ENCODE measurements around the gene TMEM184B.

DNA sequence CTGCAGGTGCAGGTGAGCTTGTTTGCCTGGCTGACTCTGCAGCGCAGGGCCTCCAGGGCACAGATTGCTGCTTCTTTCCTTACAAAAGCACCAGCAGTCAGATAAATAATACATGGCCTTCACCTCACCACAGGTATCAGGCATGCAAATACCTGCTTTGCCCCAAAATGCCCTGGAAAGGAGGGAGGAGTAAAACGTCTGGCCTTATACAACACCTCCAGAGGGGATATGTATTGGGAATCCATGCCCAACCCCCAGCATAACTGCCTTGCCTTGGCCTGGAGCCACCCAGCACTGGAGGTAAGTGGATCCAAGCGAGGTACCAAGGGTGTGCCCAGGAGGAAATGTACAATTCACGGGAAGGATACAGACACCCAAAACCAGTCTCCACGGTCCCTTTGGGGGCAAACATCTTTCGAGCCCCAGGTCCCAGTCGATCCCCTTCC is 860 bp downstream of the TMEM184B start:
- TF ChIP-seq, protein P1, sequence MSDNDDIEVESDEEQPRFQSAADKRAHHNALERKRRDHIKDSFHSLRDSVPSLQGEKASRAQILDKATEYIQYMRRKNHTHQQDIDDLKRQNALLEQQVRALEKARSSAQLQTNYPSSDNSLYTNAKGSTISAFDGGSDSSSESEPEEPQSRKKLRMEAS (CRISPR knock-in tag; IDR thresholded peaks at IDR 0.05): no peak
- TF ChIP-seq, protein P2, sequence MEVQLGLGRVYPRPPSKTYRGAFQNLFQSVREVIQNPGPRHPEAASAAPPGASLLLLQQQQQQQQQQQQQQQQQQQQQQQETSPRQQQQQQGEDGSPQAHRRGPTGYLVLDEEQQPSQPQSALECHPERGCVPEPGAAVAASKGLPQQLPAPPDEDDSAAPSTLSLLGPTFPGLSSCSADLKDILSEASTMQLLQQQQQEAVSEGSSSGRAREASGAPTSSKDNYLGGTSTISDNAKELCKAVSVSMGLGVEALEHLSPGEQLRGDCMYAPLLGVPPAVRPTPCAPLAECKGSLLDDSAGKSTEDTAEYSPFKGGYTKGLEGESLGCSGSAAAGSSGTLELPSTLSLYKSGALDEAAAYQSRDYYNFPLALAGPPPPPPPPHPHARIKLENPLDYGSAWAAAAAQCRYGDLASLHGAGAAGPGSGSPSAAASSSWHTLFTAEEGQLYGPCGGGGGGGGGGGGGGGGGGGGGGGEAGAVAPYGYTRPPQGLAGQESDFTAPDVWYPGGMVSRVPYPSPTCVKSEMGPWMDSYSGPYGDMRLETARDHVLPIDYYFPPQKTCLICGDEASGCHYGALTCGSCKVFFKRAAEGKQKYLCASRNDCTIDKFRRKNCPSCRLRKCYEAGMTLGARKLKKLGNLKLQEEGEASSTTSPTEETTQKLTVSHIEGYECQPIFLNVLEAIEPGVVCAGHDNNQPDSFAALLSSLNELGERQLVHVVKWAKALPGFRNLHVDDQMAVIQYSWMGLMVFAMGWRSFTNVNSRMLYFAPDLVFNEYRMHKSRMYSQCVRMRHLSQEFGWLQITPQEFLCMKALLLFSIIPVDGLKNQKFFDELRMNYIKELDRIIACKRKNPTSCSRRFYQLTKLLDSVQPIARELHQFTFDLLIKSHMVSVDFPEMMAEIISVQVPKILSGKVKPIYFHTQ (CRISPR knock-in tag; IDR thresholded peaks at IDR 0.05): no peak
- TF ChIP-seq, protein P3, sequence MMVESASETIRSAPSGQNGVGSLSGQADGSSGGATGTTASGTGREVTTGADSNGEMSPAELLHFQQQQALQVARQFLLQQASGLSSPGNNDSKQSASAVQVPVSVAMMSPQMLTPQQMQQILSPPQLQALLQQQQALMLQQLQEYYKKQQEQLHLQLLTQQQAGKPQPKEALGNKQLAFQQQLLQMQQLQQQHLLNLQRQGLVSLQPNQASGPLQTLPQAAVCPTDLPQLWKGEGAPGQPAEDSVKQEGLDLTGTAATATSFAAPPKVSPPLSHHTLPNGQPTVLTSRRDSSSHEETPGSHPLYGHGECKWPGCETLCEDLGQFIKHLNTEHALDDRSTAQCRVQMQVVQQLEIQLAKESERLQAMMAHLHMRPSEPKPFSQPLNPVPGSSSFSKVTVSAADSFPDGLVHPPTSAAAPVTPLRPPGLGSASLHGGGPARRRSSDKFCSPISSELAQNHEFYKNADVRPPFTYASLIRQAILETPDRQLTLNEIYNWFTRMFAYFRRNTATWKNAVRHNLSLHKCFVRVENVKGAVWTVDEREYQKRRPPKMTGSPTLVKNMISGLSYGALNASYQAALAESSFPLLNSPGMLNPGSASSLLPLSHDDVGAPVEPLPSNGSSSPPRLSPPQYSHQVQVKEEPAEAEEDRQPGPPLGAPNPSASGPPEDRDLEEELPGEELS (CRISPR knock-in tag; IDR thresholded peaks at IDR 0.05): no peak
- TF ChIP-seq ZNF121 (CRISPR knock-in tag; IDR thresholded peaks at IDR 0.05): no peak
- TF ChIP-seq PREB (CRISPR knock-in tag; IDR thresholded peaks at IDR 0.05; ENCODE audit: borderline replicate concordance): no peak
- TF ChIP-seq, protein P4, sequence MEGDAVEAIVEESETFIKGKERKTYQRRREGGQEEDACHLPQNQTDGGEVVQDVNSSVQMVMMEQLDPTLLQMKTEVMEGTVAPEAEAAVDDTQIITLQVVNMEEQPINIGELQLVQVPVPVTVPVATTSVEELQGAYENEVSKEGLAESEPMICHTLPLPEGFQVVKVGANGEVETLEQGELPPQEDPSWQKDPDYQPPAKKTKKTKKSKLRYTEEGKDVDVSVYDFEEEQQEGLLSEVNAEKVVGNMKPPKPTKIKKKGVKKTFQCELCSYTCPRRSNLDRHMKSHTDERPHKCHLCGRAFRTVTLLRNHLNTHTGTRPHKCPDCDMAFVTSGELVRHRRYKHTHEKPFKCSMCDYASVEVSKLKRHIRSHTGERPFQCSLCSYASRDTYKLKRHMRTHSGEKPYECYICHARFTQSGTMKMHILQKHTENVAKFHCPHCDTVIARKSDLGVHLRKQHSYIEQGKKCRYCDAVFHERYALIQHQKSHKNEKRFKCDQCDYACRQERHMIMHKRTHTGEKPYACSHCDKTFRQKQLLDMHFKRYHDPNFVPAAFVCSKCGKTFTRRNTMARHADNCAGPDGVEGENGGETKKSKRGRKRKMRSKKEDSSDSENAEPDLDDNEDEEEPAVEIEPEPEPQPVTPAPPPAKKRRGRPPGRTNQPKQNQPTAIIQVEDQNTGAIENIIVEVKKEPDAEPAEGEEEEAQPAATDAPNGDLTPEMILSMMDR (IDR thresholded peaks at IDR 0.05): no peak
- no peak for TF ChIP-seq TP53 (CRISPR knock-in tag; IDR thresholded peaks at IDR 0.05)

All from WTC11 (cell line).